WTC11 (cell line): ENCODE measurements around the gene CCDC88B. TPM values are rescaled to one million over a fixed set of nuclear protein-coding genes. Genes with fewer than 3 reads are reported as not detected.

Experiments used
- ATAC-seq: fragments of 200-7000 bp; cut with Tn5 transposase; 2 replicates; pipeline ENCODE4 v1.10.0; 2021; ENCODE audit warnings: mild to moderate bottlenecking, moderate library complexity
- CTCF ChIA-PET: fragments of 300-600 bp; sonication (Branson Sonifier 250); formaldehyde crosslinking; loops from one replicate; lab custom pipeline; 2021; ENCODE audit warnings: antibody characterized with exemption; lab: Charles Lee
- POLR2A ChIA-PET: fragments of 350-600 bp; sonication (Branson Sonifier 250); formaldehyde crosslinking; loops from one replicate; lab custom pipeline; 2021; ENCODE audit warnings: antibody characterized with exemption; lab: Charles Lee
- DNase-seq: peaks from one replicate; pipeline ENCODE4 v3.0.0; 2021; ENCODE audit warnings: low spot score
- H3K27ac Mint-ChIP-seq: 2 replicates; pipeline ENCODE4 v1.8.0; 2021; ENCODE audit warnings: mixed read lengths
- H3K27me3 Mint-ChIP-seq: 2 replicates; pipeline ENCODE4 v1.8.0; 2021; ENCODE audit warnings: low read depth, mild to moderate bottlenecking, moderate library complexity, mixed read lengths
- H3K36me3 Mint-ChIP-seq: 2 replicates; pipeline ENCODE4 v1.8.0; 2021; ENCODE audit warnings: mixed read lengths
- H3K4me1 Mint-ChIP-seq: 2 replicates; pipeline ENCODE4 v1.8.0; 2022; ENCODE audit warnings: mixed read lengths
- H3K4me3 Mint-ChIP-seq: 2 replicates; pipeline ENCODE4 v1.8.0; 2021; ENCODE audit warnings: mild to moderate bottlenecking, moderate library complexity, mixed read lengths
- H3K9me3 Mint-ChIP-seq: 2 replicates; pipeline ENCODE4 v1.8.0; 2021; ENCODE audit warnings: mixed read lengths
- CTCF ChIP-seq: fragments of 200-600 bp; IDR thresholded peaks from 2 replicates; pipeline ENCODE4 v1.8.0; 2022; ENCODE audit warnings: antibody characterized with exemption
- ESRRA ChIP-seq: sonication (generic); formaldehyde crosslinking; IDR thresholded peaks from 2 replicates; pipeline ENCODE4 v1.8.1; 2022; ENCODE audit warnings: mild to moderate bottlenecking, missing genetic modification reagents, borderline replicate concordance
- JUN ChIP-seq: sonication (generic); formaldehyde crosslinking; IDR thresholded peaks from 2 replicates; pipeline ENCODE4 v1.8.0; 2023; ENCODE audit warnings: mild to moderate bottlenecking, missing genetic modification reagents
- KAT7 ChIP-seq: sonication (generic); formaldehyde crosslinking; IDR thresholded peaks from 2 replicates; pipeline ENCODE4 v1.8.1; 2023; ENCODE audit warnings: missing genetic modification reagents, mild to moderate bottlenecking, borderline replicate concordance
- MXD4 ChIP-seq: fragments of 250-450 bp; sonication (Bioruptor Pico); IDR thresholded peaks from 2 replicates; pipeline ENCODE4 v1.8.0; 2021; ENCODE audit warnings: mild to moderate bottlenecking, moderate library complexity, borderline replicate concordance
- PREB ChIP-seq: sonication (generic); formaldehyde crosslinking; IDR thresholded peaks from 2 replicates; pipeline ENCODE4 v1.8.1; 2022; ENCODE audit warnings: mild to moderate bottlenecking, missing genetic modification reagents, moderate library complexity, borderline replicate concordance
- SMAD4 ChIP-seq: sonication (generic); formaldehyde crosslinking; IDR thresholded peaks from 2 replicates; pipeline ENCODE4 v1.8.0; 2022; ENCODE audit warnings: mild to moderate bottlenecking, missing genetic modification reagents
- ZNF281 ChIP-seq: sonication (generic); formaldehyde crosslinking; IDR thresholded peaks from 2 replicates; pipeline ENCODE4 v1.8.0; 2023; ENCODE audit warnings: mild to moderate bottlenecking, missing genetic modification reagents
- ZNF396 ChIP-seq: fragments of 250-450 bp; sonication (Bioruptor Pico); IDR thresholded peaks from 2 replicates; pipeline ENCODE4 v1.8.0; 2021; ENCODE audit warnings: mild to moderate bottlenecking, moderate library complexity, borderline replicate concordance
- ZNF423 ChIP-seq: fragments of 250-450 bp; sonication (Bioruptor Pico); IDR thresholded peaks from 2 replicates; pipeline ENCODE4 v2.1.2; 2022; ENCODE audit warnings: mild to moderate bottlenecking, moderate library complexity
- total RNA-seq: library from RNA; stranded (reverse); gene quantifications from 3 replicates; pipeline ENCODE4 v1.2.3, GENCODE V29; 2021

Gene CCDC88B
- total RNA-seq, 1 experiment from 2014 or later: 17.0 TPM

- TF ChIP-seq ZNF281 (CRISPR knock-in tag) (no peak), ZNF423 (CRISPR knock-in tag) (no peak), MXD4 (no peak)
Measured at GRCh38 chr11:64368673-64369074, 28.7 kb downstream of the CCDC88B start (continued).

GRCh38 chr11:64369440-64370421 is 29.7 kb downstream of the CCDC88B start:
- peaks cover 29% of the 10 kb centered on the region for H3K36me3 Mint-ChIP-seq
- peaks cover 11% of the 10 kb centered on the region for H3K4me1 Mint-ChIP-seq
- TF ChIP-seq CTCF: no peak
- TF ChIP-seq KAT7: no peak
- H3K27ac Mint-ChIP-seq: no peak overlapping the region
- ChIA-PET POLR2A (no interaction called here), CTCF (interaction anchor here (0.7 to 12.8 kb wide), 12 partner anchors 9 to 347 kb away, joined by 3 to 140 read pairs (median 4); partner anchors contain the start of genes PRDX5 and TRMT112)
- peak; percentile 50 for ATAC-seq
- no peak overlapping the region for H3K4me3 Mint-ChIP-seq
- H3K9me3 Mint-ChIP-seq: no peaks in the 10 kb centered on the region
- no peaks in the 10 kb centered on the region for H3K27me3 Mint-ChIP-seq
- no peak for DNase-seq

GRCh38 chr11:64371201-64371600 is 31.2 kb downstream of the CCDC88B start:
- TF ChIP-seq ZNF396 (CRISPR knock-in tag) (no peak), ZNF423 (CRISPR knock-in tag) (peak; percentile 51; the same call in 1 of the 2 replicates)
- DNase-seq (no peak), ATAC-seq (no peak)
- Mint-ChIP-seq H3K27ac (no peak overlapping the region), H3K36me3 (peaks cover 16% of the 10 kb centered on the region), H3K4me3 (no peak overlapping the region), H3K4me1 (peaks cover 11% of the 10 kb centered on the region), H3K27me3 (no peaks in the 10 kb centered on the region), H3K9me3 (no peaks in the 10 kb centered on the region)
- POLR2A ChIA-PET: no interaction called here
- CTCF ChIA-PET: interaction anchor here (1.6 to 12.8 kb wide), 4 partner anchors 16 to 78 kb away, joined by 5 to 140 read pairs (median 21); no protein-coding TSS in a partner anchor

GRCh38 chr11:64372021-64372420 is 32.0 kb downstream of the CCDC88B start:
- DNase-seq (no peak), ATAC-seq (no peak)
- POLR2A ChIA-PET: no interaction called here
- CTCF ChIA-PET: interaction anchor here (0.8 to 12.8 kb wide), 5 partner anchors 17 to 77 kb away, joined by 3 to 140 read pairs (median 13); no protein-coding TSS in a partner anchor
- Mint-ChIP-seq H3K27me3 (no peaks in the 10 kb centered on the region), H3K4me1 (peaks cover 11% of the 10 kb centered on the region), H3K4me3 (no peak overlapping the region), H3K27ac (no peak overlapping the region), H3K9me3 (no peaks in the 10 kb centered on the region), H3K36me3 (peaks cover 9% of the 10 kb centered on the region; the same call in 1 of the 2 replicates)
- TF ChIP-seq SMAD4 (CRISPR knock-in tag) (no peak), PREB (CRISPR knock-in tag) (no peak), ESRRA (CRISPR knock-in tag) (no peak), JUN (no peak)
